GM21423 (cell line): Measurements from ENCODE around the gene ZNF664.

Experiments used
- ATAC-seq: cut with Tn5 transposase; IDR thresholded peaks from one replicate; pipeline ENCODE4 v1.9.1; 2021; ENCODE audit warnings: mild to moderate bottlenecking, moderate library complexity; ENCODE audit not compliant: unreplicated experiment

Gene ZNF664

DNA sequence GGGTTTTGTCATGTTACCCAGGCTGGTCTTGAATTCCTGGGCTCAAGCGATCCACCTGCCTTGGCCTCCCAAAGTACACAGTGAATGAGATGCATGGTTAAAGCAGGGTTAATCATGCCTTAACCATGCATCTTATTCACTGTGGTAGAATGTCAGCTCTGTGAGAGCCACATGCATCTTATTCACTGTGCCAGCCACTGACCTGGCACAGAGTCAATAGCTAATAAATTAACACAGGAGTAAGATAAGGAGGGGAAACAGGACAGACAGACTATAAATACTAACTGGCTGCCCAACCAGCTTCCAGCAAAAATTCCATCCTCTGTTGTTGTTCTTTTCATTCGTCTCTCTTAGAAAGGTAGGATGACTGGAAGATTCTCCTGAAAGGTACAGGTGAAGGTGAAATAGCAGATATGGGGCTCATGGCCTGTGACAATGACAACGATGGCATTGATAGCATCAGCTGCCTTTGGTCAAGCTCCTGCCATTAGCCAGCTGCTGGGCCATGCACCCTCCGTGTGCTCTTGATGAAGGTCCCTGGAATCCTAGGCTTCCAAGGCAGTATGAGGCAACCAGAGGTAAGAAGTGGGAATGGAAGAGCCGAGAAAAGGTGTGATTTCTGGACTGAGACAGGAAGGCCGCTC is 76.6 kb downstream of the ZNF664 start:
- ATAC-seq = no peak

DNA sequence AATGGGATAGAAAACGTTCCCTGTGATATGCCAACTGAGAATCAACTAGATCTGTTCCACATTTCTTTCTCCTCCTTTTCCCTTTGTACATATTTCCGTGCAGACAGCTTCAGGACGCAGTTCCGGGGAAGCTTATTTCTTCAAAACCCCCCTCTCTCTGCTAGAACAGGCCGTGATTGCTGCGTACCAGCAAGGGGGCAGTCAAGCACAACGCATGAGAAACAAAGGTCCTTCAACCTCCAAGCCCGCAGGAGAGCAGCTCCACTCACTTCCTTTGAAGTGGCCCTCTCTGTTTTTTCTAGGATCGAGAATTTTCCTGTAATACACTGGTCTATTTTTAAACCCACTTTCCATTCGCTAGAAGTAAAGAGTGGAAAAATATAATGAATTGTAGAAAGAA is 80.8 kb downstream of the ZNF664 start:
- no peak for ATAC-seq

DNA sequence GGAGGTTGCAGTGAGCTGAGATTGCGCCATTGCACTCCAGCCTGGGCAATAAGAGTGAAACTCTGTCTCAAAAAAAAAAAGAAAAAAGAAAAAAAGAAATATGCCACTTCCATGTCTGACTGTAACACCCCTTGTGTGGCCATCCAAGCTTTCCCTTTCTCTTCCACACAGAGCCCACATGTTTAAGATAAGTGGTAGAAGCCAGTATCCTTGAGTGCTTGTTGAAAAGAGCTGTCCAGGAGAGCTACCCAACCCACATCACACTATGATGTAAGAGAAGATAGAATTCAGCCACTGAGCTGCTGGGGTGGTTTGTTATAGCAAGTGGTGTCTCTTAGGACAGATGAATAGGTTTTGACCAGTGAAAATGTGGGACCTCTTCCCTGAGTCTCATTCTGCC is 82.1 kb downstream of the ZNF664 start:
- ATAC-seq = no peak

DNA sequence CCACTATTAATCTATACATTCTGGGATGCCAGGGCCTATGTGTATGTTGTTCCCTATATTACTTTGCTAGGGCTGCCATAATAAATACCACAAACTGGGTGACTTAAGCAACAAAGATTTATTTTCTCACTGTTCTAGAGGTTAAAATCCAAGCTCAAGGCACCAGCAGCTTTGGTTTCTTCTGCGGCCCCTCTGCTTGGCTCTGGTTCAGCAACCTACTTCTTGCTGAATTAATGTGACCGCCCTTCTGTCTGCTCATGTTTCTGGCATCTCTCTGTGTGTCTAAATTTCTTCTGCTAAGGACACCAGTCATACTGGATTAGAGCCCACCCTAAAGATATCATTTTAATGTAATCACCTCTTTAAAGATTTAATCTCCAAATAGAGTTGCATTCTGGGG is 84.7 kb downstream of the ZNF664 start:
- ATAC-seq = no peak

DNA sequence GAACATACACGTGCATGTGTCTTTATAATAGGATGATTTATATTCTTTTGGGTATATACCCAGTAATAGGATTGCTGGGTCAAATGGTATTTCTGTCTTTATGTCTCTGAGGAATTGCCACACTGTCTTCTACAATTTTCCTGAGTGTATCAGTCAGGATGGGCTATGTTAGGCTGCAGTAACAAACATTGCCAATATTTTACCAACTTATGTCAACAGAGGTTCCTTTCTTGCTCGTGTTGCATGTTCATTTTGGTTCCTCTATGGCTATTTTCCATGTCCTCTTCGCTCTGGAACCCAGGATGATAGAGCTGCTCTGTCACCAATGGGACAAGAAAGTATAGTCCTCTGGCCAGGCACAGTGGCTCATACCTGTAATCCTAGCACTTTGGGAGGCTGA is 86.7 kb downstream of the ZNF664 start:
- no peak for ATAC-seq
